Myocyte (in vitro differentiated cells): ENCODE results near the gene SEC14L3. TPM values are rescaled to one million over a fixed set of nuclear protein-coding genes. Genes with fewer than 3 reads are reported as not detected.
A peak's percentile ranks its signal among the peaks of the same experiment; 100 is the strongest.

Experiments
- DNase-seq: peaks from one replicate; pipeline ENCODE4 v3.0.0-alpha.2; 2012; ENCODE audit warnings: low read depth
- total RNA-seq: library from RNA; depleted of rRNA; stranded (reverse); fragments of >200 nt; gene quantifications from 2 replicates; pipeline ENCODE4 v1.2.3, GENCODE V29; 2014

SEC14L3 gene
- total RNA-seq, 1 donor from 2014 or later, result not detected

GRCh38 chr22:30423959-30424533 is 47.8 kb downstream of the SEC14L3 start:
- peak; percentile 100 for DNase-seq

GRCh38 chr22:30423301-30423958 is 48.4 kb downstream of the SEC14L3 start:
- no peak for DNase-seq

- DNase-seq, result peak; percentile 93
Measured at GRCh38 chr22:30422481-30423300, 49.1 kb downstream of the SEC14L3 start.

- DNase-seq, result no peak
Measured at GRCh38 chr22:30421695-30422480, 49.9 kb downstream of the SEC14L3 start.

GRCh38 chr22:30420347-30421125 is 51.3 kb downstream of the SEC14L3 start:
- no peak for DNase-seq

GRCh38 chr22:30416837-30417236 is 55.0 kb downstream of the SEC14L3 start:
- DNase-seq, result no peak

GRCh38 chr22:30416403-30416802 is 55.4 kb downstream of the SEC14L3 start:
- DNase-seq, result no peak

GRCh38 chr22:30414525-30415047 is 57.2 kb downstream of the SEC14L3 start:
- DNase-seq, result peak; percentile 30

- DNase-seq, result no peak
Measured at GRCh38 chr22:30413745-30414524, 57.9 kb downstream of the SEC14L3 start.

GRCh38 chr22:30413001-30413400 is 58.8 kb downstream of the SEC14L3 start:
- no peak for DNase-seq

GRCh38 chr22:30411780-30412179 is 60.0 kb downstream of the SEC14L3 start:
- DNase-seq, result peak; percentile 20

Other genes starting within 250 kb of the SEC14L3 start
- 13.5 and 14.8 TPM in 2 replicates for gene LIF, start 225.3 kb downstream of the SEC14L3 start, total RNA-seq
- gene OSM, start 205.2 kb downstream of the SEC14L3 start, total RNA-seq, result not detected in 2 replicates
- gene CASTOR1, start 182.5 kb downstream of the SEC14L3 start, total RNA-seq, result 11.3 and 13.3 TPM in 2 replicates
- 18.1 and 19.8 TPM in 2 replicates for gene TBC1D10A, start 145.1 kb downstream of the SEC14L3 start, total RNA-seq
- 39.8 and 50.2 TPM in 2 replicates for gene SF3A1, start 115.1 kb downstream of the SEC14L3 start, total RNA-seq
- 2.6 and 3.4 TPM in 2 replicates for gene CCDC157, start 115.0 kb downstream of the SEC14L3 start, total RNA-seq
- gene RNF215, start 84.6 kb downstream of the SEC14L3 start, total RNA-seq, result 20.1 and 28.3 TPM in 2 replicates
- gene SEC14L2, start 75.0 kb downstream of the SEC14L3 start, total RNA-seq, result 3.4 and 12.2 TPM in 2 replicates
- 10.6 and 16.3 TPM in 2 replicates for gene MTFP1, start 46.2 kb downstream of the SEC14L3 start, total RNA-seq
- 0.10 TPM in 1 of 2 replicates, not detected in the other for gene SEC14L4, start 33.7 kb upstream of the SEC14L3 start, total RNA-seq
- gene SEC14L6, start 74.7 kb upstream of the SEC14L3 start, total RNA-seq, result not detected in 2 replicates
- gene GAL3ST1, start 102.6 kb upstream of the SEC14L3 start, total RNA-seq, result not detected in 2 replicates
- gene PES1, start 119.9 kb upstream of the SEC14L3 start, total RNA-seq, result 56.1 and 69.8 TPM in 2 replicates
- 11.7 and 16.7 TPM in 2 replicates for gene TCN2, start 135.2 kb upstream of the SEC14L3 start, total RNA-seq
- gene SLC35E4, start 163.8 kb upstream of the SEC14L3 start, total RNA-seq, result 12.2 and 16.9 TPM in 2 replicates
- gene DUSP18, start 195.9 kb upstream of the SEC14L3 start, total RNA-seq, result 4.4 and 4.7 TPM in 2 replicates
- gene OSBP2, start 222.9 kb upstream of the SEC14L3 start, total RNA-seq, result 19.3 and 29.7 TPM in 2 replicates